B cell (primary cell): ENCODE measurements around the gene ADAMTS13. TPM values are rescaled to one million over a fixed set of nuclear protein-coding genes. Genes with fewer than 3 reads are reported as not detected.
A peak's percentile ranks its signal among the peaks of the same experiment; 100 is the strongest.

Experiments used
- ATAC-seq: fragments of 200-7000 bp; cut with Tn5 transposase; one replicate; pipeline ENCODE4 v1.10.0; 2021; ENCODE audit warnings: low read depth, mild to moderate bottlenecking, moderate number of reproducible peaks, moderate library complexity
- CTCF ChIA-PET: fragments of 350-600 bp; sonication (Branson Sonifier 250); formaldehyde crosslinking; loops from one replicate; lab custom pipeline; 2021; ENCODE audit warnings: antibody characterized with exemption, inconsistent platforms; lab: Charles Lee
- POLR2A ChIA-PET: fragments of 350-600 bp; sonication (Branson Sonifier 250); formaldehyde crosslinking; loops from one replicate; lab custom pipeline; 2021; ENCODE audit warnings: antibody characterized with exemption; lab: Charles Lee
- DNase-seq: peaks from one replicate; pipeline ENCODE4 v3.0.0; 2013
- H2AFZ ChIP-seq: 2 replicates; pipeline ENCODE4 v1.6.1; 2012; ENCODE audit warnings: mild to moderate bottlenecking, low read depth, low read length; ENCODE audit not compliant: insufficient read depth, poor library complexity, severe bottlenecking
- H3K27ac ChIP-seq, 2 donors: 1 replicate in 1 of 2; 2 replicates in 1 of 2; pipeline ENCODE4 v1.5.1; 2012 to 2013; ENCODE audit warnings: low read length in 2 of 2, mild to moderate bottlenecking in 2 of 2, moderate library complexity in 1 of 2
- H3K27me3 ChIP-seq, 4 experiments: fragments of 200-600 bp in 1 of 4; sonication (generic) in 1 of 4; replicated peaks in 1 of 4; 1 replicate in 2 of 4; 2 replicates in 2 of 4; pipeline versions ENCODE4 v1.6.1 to v1.7.0; 2013 to 2016; ENCODE audit warnings: low read length in 3 of 4, mild to moderate bottlenecking in 2 of 4, mixed read lengths in 1 of 4, moderate library complexity in 1 of 4; ENCODE audit not compliant: insufficient read depth in 4 of 4, control insufficient read depth in 3 of 4; ENCODE audit errors: control extremely low read depth in 1 of 4
- H3K36me3 ChIP-seq, 2 experiments: replicated peaks in 1 of 2; 1 replicate in 1 of 2; 2 replicates in 1 of 2; pipeline versions ENCODE4 v1.6.1 to v1.7.1; 2013; ENCODE audit warnings: low read length in 1 of 2; ENCODE audit not compliant: insufficient read depth in 2 of 2, control insufficient read depth in 1 of 2; ENCODE audit errors: control extremely low read depth in 1 of 2, extremely low read depth in 1 of 2
- H3K4me1 ChIP-seq, 2 donors: fragments of 200-600 bp in 1 of 2; sonication (generic) in 1 of 2; 1 replicate in 1 of 2; 2 replicates in 1 of 2; pipeline versions ENCODE4 v1.5.1 to v1.6.1; 2013 to 2017; ENCODE audit warnings: low read length in 2 of 2; ENCODE audit not compliant: control insufficient read depth in 2 of 2, insufficient read depth in 2 of 2
- H3K4me2 ChIP-seq: replicated peaks from 2 replicates; pipeline ENCODE3; 2012; ENCODE audit warnings: mild to moderate bottlenecking, low read depth, low read length; ENCODE audit not compliant: poor library complexity, severe bottlenecking
- H3K4me3 ChIP-seq, 5 experiments: fragments of 200-600 bp in 1 of 5; sonication (generic) in 1 of 5; 1 replicate in 3 of 5; 2 replicates in 2 of 5; pipeline versions ENCODE4 v1.5.1 to v1.7.0; 2011 to 2016; ENCODE audit warnings: low read length in 4 of 5, mild to moderate bottlenecking in 4 of 5, low read depth in 2 of 5, control low read depth in 1 of 5, moderate library complexity in 1 of 5; ENCODE audit not compliant: insufficient read depth in 1 of 5; ENCODE audit errors: control extremely low read depth in 1 of 5, extremely low read depth in 1 of 5
- H3K79me2 ChIP-seq: fragments of 200-600 bp; sonication (generic); one replicate; pipeline ENCODE4 v1.6.0; 2016; ENCODE audit warnings: low read length; ENCODE audit not compliant: control insufficient read depth, insufficient read depth
- H3K9ac ChIP-seq: fragments of 200-600 bp; sonication (generic); 2 replicates; pipeline ENCODE4 v1.6.1; 2017; ENCODE audit warnings: mild to moderate bottlenecking, low read length, moderate library complexity
- H3K9me3 ChIP-seq, 3 donors: one replicate each; pipeline versions ENCODE4 v1.6.1 to v1.7.1; 2013; ENCODE audit warnings: low read length in 2 of 3; ENCODE audit not compliant: control insufficient read depth in 2 of 3, insufficient read depth in 1 of 3; ENCODE audit errors: control extremely low read depth in 1 of 3
- H4K20me1 ChIP-seq: 2 replicates; pipeline ENCODE4 v1.6.0; 2012; ENCODE audit warnings: mild to moderate bottlenecking, low read length; ENCODE audit not compliant: insufficient read depth, control insufficient read depth, poor library complexity, severe bottlenecking
- H3K27ac Mint-ChIP-seq: one replicate; pipeline ENCODE4 v1.8.0; 2021; ENCODE audit warnings: mixed read lengths
- H3K27me3 Mint-ChIP-seq: one replicate; pipeline ENCODE4 v1.8.0; 2021; ENCODE audit warnings: mixed read lengths
- H3K4me1 Mint-ChIP-seq: one replicate; pipeline ENCODE4 v1.8.0; 2021; ENCODE audit warnings: mixed read lengths
- H3K4me3 Mint-ChIP-seq: one replicate; pipeline ENCODE4 v1.8.0; 2021; ENCODE audit warnings: mixed read lengths
- H3K9me3 Mint-ChIP-seq: one replicate; pipeline ENCODE4 v1.8.0; 2022; ENCODE audit warnings: mixed read lengths; ENCODE audit not compliant: insufficient read depth
- CTCF ChIP-seq: fragments of 200-600 bp; IDR thresholded peaks from one replicate; pipeline ENCODE4 v1.8.0; 2022; ENCODE audit warnings: antibody characterized with exemption, mild to moderate bottlenecking
- EZH2 ChIP-seq: IDR thresholded peaks from 2 replicates; pipeline ENCODE4 v1.6.1; 2012; ENCODE audit warnings: borderline replicate concordance, low read depth, mild to moderate bottlenecking, moderate library complexity, low read length; ENCODE audit not compliant: insufficient read depth, poor library complexity, severe bottlenecking
- WGBS: methylation state at CpG from one replicate; pipeline ENCODE4 v1.1.5; 2013; ENCODE audit warnings: missing lambda C conversion rate; ENCODE audit not compliant: insufficient coverage; 5-methylcytosine and 5-hydroxymethylcytosine counted together
- intact Hi-C: fragments of 100-400 bp; cut with micrococcal nuclease; formaldehyde crosslinking; loops from one replicate; pipeline ENCODE4 v1.10.0; 2022
- polyA plus RNA-seq: library from polyadenylated mRNA; depleted of rRNA; stranded (reverse); fragments of >200 nt; gene quantifications from 2 replicates; pipeline ENCODE4 v1.2.3, GENCODE V29; 2012
- total RNA-seq, 2 donors: library from RNA; stranded (reverse); fragments of 120-200 nt in 1 of 2; gene quantifications; 1 replicate in 1 of 2; 2 replicates in 1 of 2; pipeline versions ENCODE4 v1.2.3 to v1.2.4, GENCODE V29; 2013 to 2022

Gene ADAMTS13
- total and polyA plus RNA-seq, 2 donors (not counting 1 experiment from before 2014, with no cell fraction given) = 2.5 to 5.7 TPM

- Histone ChIP-seq H3K9ac (no peak overlapping the region), H3K27ac (no peak overlapping the region), H3K79me2 (peaks cover 33% of the 10 kb centered on the region), H3K9me3 (no peaks in the 10 kb centered on the region), H4K20me1 (peaks cover 66% of the 10 kb centered on the region), H2AFZ (no peak overlapping the region), H3K4me3 (no peak overlapping the region), H3K4me1 (peaks cover 31 to 62% of the 10 kb centered on the region in 2 donors), H3K27me3 (no peaks in the 10 kb centered on the region), H3K4me2 (peak overlapping the region; percentile 94), H3K36me3 (peaks cover 0 to 61% of the 10 kb centered on the region in 2 experiments)
- ATAC-seq (no peak), DNase-seq (no peak)
- CTCF ChIA-PET = interaction anchor here (1.1 to 2.8 kb wide), 3 partner anchors 9 to 15 kb away, joined by 3 to 7 read pairs (median 5); no protein-coding TSS in a partner anchor
- Mint-ChIP-seq H3K9me3 (no peaks in the 10 kb centered on the region), H3K4me1 (peaks cover 35% of the 10 kb centered on the region), H3K27me3 (no peaks in the 10 kb centered on the region), H3K4me3 (peak overlapping the region; percentile 16), H3K27ac (peak overlapping the region; percentile 63)
- 92% methylated on average over 25 of the region's 27 CpGs for whole genome bisulfite sequencing
- intact Hi-C loops = loop anchor here (5.0 to 10.0 kb wide), 2 partner anchors 129 to 361 kb away; partner anchors contain the start of genes MED22 and RPL7A
- POLR2A ChIA-PET = interaction anchor here (0.5 kb wide), 1 partner anchor 276 kb away, joined by 3 read pairs; no protein-coding TSS in a partner anchor
- TF ChIP-seq EZH2 = no peak
- TF ChIP-seq CTCF = no peak
Measured at GRCh38 chr9:133476036-133476931, 54.1 kb downstream of the ADAMTS13 start.
